ENCODE data around the gene ARID5B. TPM values are rescaled to one million over a fixed set of nuclear protein-coding genes. Genes with fewer than 3 reads are reported as not detected.

ARID5B gene
- total RNA-seq, 1 donor from 2014 or later, result 29.8 TPM

GRCh38 chr10:62115842-62116241 lies 214.3 kb downstream of the ARID5B start:
- no peak for DNase-seq
- H3K27me3 ChIP-seq (ENCODE audit: low read depth), result no peaks in the 10 kb centered on the region
- no peak overlapping the region for H3K4me3 ChIP-seq
- no peak overlapping the region for H3K27ac ChIP-seq
- intact Hi-C loops (cut with DNase I), result no loop called here
- no peaks in the 10 kb centered on the region for H3K4me1 ChIP-seq
- TF ChIP-seq, protein P1, sequence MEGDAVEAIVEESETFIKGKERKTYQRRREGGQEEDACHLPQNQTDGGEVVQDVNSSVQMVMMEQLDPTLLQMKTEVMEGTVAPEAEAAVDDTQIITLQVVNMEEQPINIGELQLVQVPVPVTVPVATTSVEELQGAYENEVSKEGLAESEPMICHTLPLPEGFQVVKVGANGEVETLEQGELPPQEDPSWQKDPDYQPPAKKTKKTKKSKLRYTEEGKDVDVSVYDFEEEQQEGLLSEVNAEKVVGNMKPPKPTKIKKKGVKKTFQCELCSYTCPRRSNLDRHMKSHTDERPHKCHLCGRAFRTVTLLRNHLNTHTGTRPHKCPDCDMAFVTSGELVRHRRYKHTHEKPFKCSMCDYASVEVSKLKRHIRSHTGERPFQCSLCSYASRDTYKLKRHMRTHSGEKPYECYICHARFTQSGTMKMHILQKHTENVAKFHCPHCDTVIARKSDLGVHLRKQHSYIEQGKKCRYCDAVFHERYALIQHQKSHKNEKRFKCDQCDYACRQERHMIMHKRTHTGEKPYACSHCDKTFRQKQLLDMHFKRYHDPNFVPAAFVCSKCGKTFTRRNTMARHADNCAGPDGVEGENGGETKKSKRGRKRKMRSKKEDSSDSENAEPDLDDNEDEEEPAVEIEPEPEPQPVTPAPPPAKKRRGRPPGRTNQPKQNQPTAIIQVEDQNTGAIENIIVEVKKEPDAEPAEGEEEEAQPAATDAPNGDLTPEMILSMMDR (IDR thresholded peaks at IDR 0.05), result no peak
- no peaks in the 10 kb centered on the region for H3K36me3 ChIP-seq
- no peaks in the 10 kb centered on the region for H3K9me3 ChIP-seq
- ATAC-seq, result no peak

- no peak overlapping the region for H3K4me3 ChIP-seq
- TF ChIP-seq, protein P1 (IDR thresholded peaks at IDR 0.05), result no peak
- intact Hi-C loops (cut with DNase I), result no loop called here
- H3K4me1 ChIP-seq, result no peaks in the 10 kb centered on the region
- no peaks in the 10 kb centered on the region for H3K36me3 ChIP-seq
- ATAC-seq (no peak), DNase-seq (no peak)
- no peaks in the 10 kb centered on the region for H3K9me3 ChIP-seq
- no peak overlapping the region for H3K27ac ChIP-seq
- H3K27me3 ChIP-seq (ENCODE audit: low read depth), result no peaks in the 10 kb centered on the region
These were observed 215.4 kb downstream of the ARID5B start for GRCh38 chr10:62116896-62117295.

- no peaks in the 10 kb centered on the region for H3K4me1 ChIP-seq
- H3K36me3 ChIP-seq, result no peaks in the 10 kb centered on the region
- no peak overlapping the region for H3K4me3 ChIP-seq
- H3K27ac ChIP-seq, result no peak overlapping the region
- peaks cover 5% of the 10 kb centered on the region for H3K9me3 ChIP-seq
- no peaks in the 10 kb centered on the region for H3K27me3 ChIP-seq (ENCODE audit: low read depth)
- DNase-seq, result no peak
- TF ChIP-seq, protein P1 (IDR thresholded peaks at IDR 0.05), result no peak
- ATAC-seq, result no peak
- intact Hi-C loops (cut with DNase I), result no loop called here
These were observed 219.7 kb downstream of the ARID5B start for GRCh38 chr10:62121187-62121530.

- TF ChIP-seq, protein P1 (IDR thresholded peaks at IDR 0.05), result no peak
- Histone ChIP-seq H3K9me3 (no peaks in the 10 kb centered on the region), H3K4me3 (no peak overlapping the region), H3K36me3 (no peaks in the 10 kb centered on the region), H3K4me1 (no peaks in the 10 kb centered on the region), H3K27ac (no peak overlapping the region), H3K27me3 (ENCODE audit: low read depth) (no peaks in the 10 kb centered on the region)
- intact Hi-C loops (cut with DNase I), result no loop called here
- DNase-seq (no peak), ATAC-seq (peak in 1 of 2 donors; percentile 12)
These were observed 226.5 kb downstream of the ARID5B start for GRCh38 chr10:62127975-62128374.

- no peak for DNase-seq
- Histone ChIP-seq H3K27ac (no peak overlapping the region), H3K27me3 (ENCODE audit: low read depth) (no peaks in the 10 kb centered on the region), H3K36me3 (no peaks in the 10 kb centered on the region), H3K4me1 (no peaks in the 10 kb centered on the region), H3K4me3 (no peak overlapping the region), H3K9me3 (no peaks in the 10 kb centered on the region)
- intact Hi-C loops (cut with DNase I), result no loop called here
- TF ChIP-seq, protein P1 (IDR thresholded peaks at IDR 0.05), result no peak
- no peak for ATAC-seq
These were observed 229.4 kb downstream of the ARID5B start for GRCh38 chr10:62130948-62131347.

GRCh38 chr10:62131724-62132123 lies 230.2 kb downstream of the ARID5B start:
- H3K9me3 ChIP-seq, result no peaks in the 10 kb centered on the region
- ATAC-seq, result no peak
- H3K36me3 ChIP-seq, result no peaks in the 10 kb centered on the region
- H3K4me3 ChIP-seq, result no peak overlapping the region
- intact Hi-C loops (cut with DNase I), result no loop called here
- no peaks in the 10 kb centered on the region for H3K4me1 ChIP-seq
- H3K27me3 ChIP-seq (ENCODE audit: low read depth), result no peaks in the 10 kb centered on the region
- H3K27ac ChIP-seq, result no peak overlapping the region
- TF ChIP-seq, protein P1 (IDR thresholded peaks at IDR 0.05), result no peak
- DNase-seq, result no peak
